B cell (primary cell): ENCODE data around the gene LEMD1. TPM values are rescaled to one million over a fixed set of nuclear protein-coding genes. Genes with fewer than 3 reads are reported as not detected.

ENCODE experiments used
- ATAC-seq: fragments of 200-7000 bp; cut with Tn5 transposase; one replicate; pipeline ENCODE4 v1.10.0; 2021; ENCODE audit warnings: low read depth, mild to moderate bottlenecking, moderate number of reproducible peaks, moderate library complexity
- CTCF ChIA-PET: fragments of 350-600 bp; sonication (Branson Sonifier 250); formaldehyde crosslinking; loops from one replicate; lab custom pipeline; 2021; ENCODE audit warnings: antibody characterized with exemption, inconsistent platforms; lab: Charles Lee
- POLR2A ChIA-PET: fragments of 350-600 bp; sonication (Branson Sonifier 250); formaldehyde crosslinking; loops from one replicate; lab custom pipeline; 2021; ENCODE audit warnings: antibody characterized with exemption; lab: Charles Lee
- DNase-seq: peaks from one replicate; pipeline ENCODE4 v3.0.0; 2013
- H2AFZ ChIP-seq: 2 replicates; pipeline ENCODE4 v1.6.1; 2012; ENCODE audit warnings: mild to moderate bottlenecking, low read depth, low read length; ENCODE audit not compliant: insufficient read depth, poor library complexity, severe bottlenecking
- H3K27ac ChIP-seq, 2 donors: 1 replicate in 1 of 2; 2 replicates in 1 of 2; pipeline ENCODE4 v1.5.1; 2012 to 2013; ENCODE audit warnings: low read length in 2 of 2, mild to moderate bottlenecking in 2 of 2, moderate library complexity in 1 of 2
- H3K27me3 ChIP-seq, 4 experiments: fragments of 200-600 bp in 1 of 4; sonication (generic) in 1 of 4; replicated peaks in 1 of 4; 1 replicate in 2 of 4; 2 replicates in 2 of 4; pipeline versions ENCODE4 v1.6.1 to v1.7.0; 2013 to 2016; ENCODE audit warnings: low read length in 3 of 4, mild to moderate bottlenecking in 2 of 4, mixed read lengths in 1 of 4, moderate library complexity in 1 of 4; ENCODE audit not compliant: insufficient read depth in 4 of 4, control insufficient read depth in 3 of 4; ENCODE audit errors: control extremely low read depth in 1 of 4
- H3K36me3 ChIP-seq, 2 experiments: replicated peaks in 1 of 2; 1 replicate in 1 of 2; 2 replicates in 1 of 2; pipeline versions ENCODE4 v1.6.1 to v1.7.1; 2013; ENCODE audit warnings: low read length in 1 of 2; ENCODE audit not compliant: insufficient read depth in 2 of 2, control insufficient read depth in 1 of 2; ENCODE audit errors: control extremely low read depth in 1 of 2, extremely low read depth in 1 of 2
- H3K4me1 ChIP-seq, 2 donors: fragments of 200-600 bp in 1 of 2; sonication (generic) in 1 of 2; 1 replicate in 1 of 2; 2 replicates in 1 of 2; pipeline versions ENCODE4 v1.5.1 to v1.6.1; 2013 to 2017; ENCODE audit warnings: low read length in 2 of 2; ENCODE audit not compliant: control insufficient read depth in 2 of 2, insufficient read depth in 2 of 2
- H3K4me2 ChIP-seq: replicated peaks from 2 replicates; pipeline ENCODE3; 2012; ENCODE audit warnings: mild to moderate bottlenecking, low read depth, low read length; ENCODE audit not compliant: poor library complexity, severe bottlenecking
- H3K4me3 ChIP-seq, 5 experiments: fragments of 200-600 bp in 1 of 5; sonication (generic) in 1 of 5; 1 replicate in 3 of 5; 2 replicates in 2 of 5; pipeline versions ENCODE4 v1.5.1 to v1.7.0; 2011 to 2016; ENCODE audit warnings: low read length in 4 of 5, mild to moderate bottlenecking in 4 of 5, low read depth in 2 of 5, control low read depth in 1 of 5, moderate library complexity in 1 of 5; ENCODE audit not compliant: insufficient read depth in 1 of 5; ENCODE audit errors: control extremely low read depth in 1 of 5, extremely low read depth in 1 of 5
- H3K79me2 ChIP-seq: fragments of 200-600 bp; sonication (generic); one replicate; pipeline ENCODE4 v1.6.0; 2016; ENCODE audit warnings: low read length; ENCODE audit not compliant: control insufficient read depth, insufficient read depth
- H3K9ac ChIP-seq: fragments of 200-600 bp; sonication (generic); 2 replicates; pipeline ENCODE4 v1.6.1; 2017; ENCODE audit warnings: mild to moderate bottlenecking, low read length, moderate library complexity
- H3K9me3 ChIP-seq, 3 donors: one replicate each; pipeline versions ENCODE4 v1.6.1 to v1.7.1; 2013; ENCODE audit warnings: low read length in 2 of 3; ENCODE audit not compliant: control insufficient read depth in 2 of 3, insufficient read depth in 1 of 3; ENCODE audit errors: control extremely low read depth in 1 of 3
- H4K20me1 ChIP-seq: 2 replicates; pipeline ENCODE4 v1.6.0; 2012; ENCODE audit warnings: mild to moderate bottlenecking, low read length; ENCODE audit not compliant: insufficient read depth, control insufficient read depth, poor library complexity, severe bottlenecking
- H3K27ac Mint-ChIP-seq: one replicate; pipeline ENCODE4 v1.8.0; 2021; ENCODE audit warnings: mixed read lengths
- H3K27me3 Mint-ChIP-seq: one replicate; pipeline ENCODE4 v1.8.0; 2021; ENCODE audit warnings: mixed read lengths
- H3K4me1 Mint-ChIP-seq: one replicate; pipeline ENCODE4 v1.8.0; 2021; ENCODE audit warnings: mixed read lengths
- H3K4me3 Mint-ChIP-seq: one replicate; pipeline ENCODE4 v1.8.0; 2021; ENCODE audit warnings: mixed read lengths
- H3K9me3 Mint-ChIP-seq: one replicate; pipeline ENCODE4 v1.8.0; 2022; ENCODE audit warnings: mixed read lengths; ENCODE audit not compliant: insufficient read depth
- CTCF ChIP-seq: fragments of 200-600 bp; IDR thresholded peaks from one replicate; pipeline ENCODE4 v1.8.0; 2022; ENCODE audit warnings: antibody characterized with exemption, mild to moderate bottlenecking
- EZH2 ChIP-seq: IDR thresholded peaks from 2 replicates; pipeline ENCODE4 v1.6.1; 2012; ENCODE audit warnings: borderline replicate concordance, low read depth, mild to moderate bottlenecking, moderate library complexity, low read length; ENCODE audit not compliant: insufficient read depth, poor library complexity, severe bottlenecking
- whole genome bisulfite sequencing: methylation state at CpG from one replicate; pipeline ENCODE4 v1.1.5; 2013; ENCODE audit warnings: missing lambda C conversion rate; ENCODE audit not compliant: insufficient coverage; 5-methylcytosine and 5-hydroxymethylcytosine counted together
- intact Hi-C: fragments of 100-400 bp; cut with micrococcal nuclease; formaldehyde crosslinking; loops from one replicate; pipeline ENCODE4 v1.10.0; 2022
- polyA plus RNA-seq: library from polyadenylated mRNA; depleted of rRNA; stranded (reverse); fragments of >200 nt; gene quantifications from 2 replicates; pipeline ENCODE4 v1.2.3, GENCODE V29; 2012
- total RNA-seq, 2 donors: library from RNA; stranded (reverse); fragments of 120-200 nt in 1 of 2; gene quantifications; 1 replicate in 1 of 2; 2 replicates in 1 of 2; pipeline versions ENCODE4 v1.2.3 to v1.2.4, GENCODE V29; 2013 to 2022

LEMD1 gene
- total and polyA plus RNA-seq, 2 donors (not counting 1 experiment from before 2014, with no cell fraction given), result 0.57 TPM; not detected in 1

GRCh38 chr1:205343431-205344065 is 78.3 kb downstream of the LEMD1 start:
- peak overlapping the region in 4 of 5 experiments; percentile 37 to 51 (median 50) for H3K4me3 ChIP-seq

More at GRCh38 chr1:205343431-205344065, 78.3 kb downstream of the LEMD1 start:
- H2AFZ ChIP-seq, result peak overlapping the region; percentile 64
- Mint-ChIP-seq H3K9me3 (no peaks in the 10 kb centered on the region), H3K27me3 (peaks cover 8% of the 10 kb centered on the region), H3K4me3 (peak overlapping the region; percentile 84), H3K27ac (no peak overlapping the region), H3K4me1 (peaks cover 41% of the 10 kb centered on the region)
- no peak overlapping the region for H3K27ac ChIP-seq
- POLR2A ChIA-PET, result no interaction called here
- CTCF ChIA-PET, result interaction anchor here (0.9 to 1.4 kb wide), 3 partner anchors 8 to 142 kb away, joined by 3 read pairs; no protein-coding TSS in a partner anchor
- no peaks in the 10 kb centered on the region for H4K20me1 ChIP-seq
- DNase-seq (peak; percentile 54), ATAC-seq (peak; percentile 42)
- H3K9me3 ChIP-seq, result peaks cover 0 to 10% (median 0%) of the 10 kb centered on the region in 3 donors
- TF ChIP-seq CTCF, result no peak
- TF ChIP-seq EZH2, result no peak
- no peaks in the 10 kb centered on the region for H3K79me2 ChIP-seq
- intact Hi-C loops, result no loop called here
- peaks cover 27 to 34% of the 10 kb centered on the region in 2 donors for H3K4me1 ChIP-seq
- WGBS, result 7% methylated on average over 63 of the region's 63 CpGs
- H3K9ac ChIP-seq, result peak overlapping the region; percentile 56
- peaks cover 0 to 20% (median 10%) of the 10 kb centered on the region in 4 experiments for H3K27me3 ChIP-seq
- H3K36me3 ChIP-seq, result no peaks in the 10 kb centered on the region
- peak overlapping the region; percentile 95 for H3K4me2 ChIP-seq
